GDM1 (cell line): Measurements from ENCODE around the gene ARHGEF10L.

Source experiments
- DNase-seq: peaks from one replicate; lab custom pipeline; 2025; lab: John Stamatoyannopoulos, UW

ARHGEF10L gene

GRCh38 chr1:17568014-17568900 lies 28.8 kb downstream of the ARHGEF10L start:
- no peak for DNase-seq

DNA sequence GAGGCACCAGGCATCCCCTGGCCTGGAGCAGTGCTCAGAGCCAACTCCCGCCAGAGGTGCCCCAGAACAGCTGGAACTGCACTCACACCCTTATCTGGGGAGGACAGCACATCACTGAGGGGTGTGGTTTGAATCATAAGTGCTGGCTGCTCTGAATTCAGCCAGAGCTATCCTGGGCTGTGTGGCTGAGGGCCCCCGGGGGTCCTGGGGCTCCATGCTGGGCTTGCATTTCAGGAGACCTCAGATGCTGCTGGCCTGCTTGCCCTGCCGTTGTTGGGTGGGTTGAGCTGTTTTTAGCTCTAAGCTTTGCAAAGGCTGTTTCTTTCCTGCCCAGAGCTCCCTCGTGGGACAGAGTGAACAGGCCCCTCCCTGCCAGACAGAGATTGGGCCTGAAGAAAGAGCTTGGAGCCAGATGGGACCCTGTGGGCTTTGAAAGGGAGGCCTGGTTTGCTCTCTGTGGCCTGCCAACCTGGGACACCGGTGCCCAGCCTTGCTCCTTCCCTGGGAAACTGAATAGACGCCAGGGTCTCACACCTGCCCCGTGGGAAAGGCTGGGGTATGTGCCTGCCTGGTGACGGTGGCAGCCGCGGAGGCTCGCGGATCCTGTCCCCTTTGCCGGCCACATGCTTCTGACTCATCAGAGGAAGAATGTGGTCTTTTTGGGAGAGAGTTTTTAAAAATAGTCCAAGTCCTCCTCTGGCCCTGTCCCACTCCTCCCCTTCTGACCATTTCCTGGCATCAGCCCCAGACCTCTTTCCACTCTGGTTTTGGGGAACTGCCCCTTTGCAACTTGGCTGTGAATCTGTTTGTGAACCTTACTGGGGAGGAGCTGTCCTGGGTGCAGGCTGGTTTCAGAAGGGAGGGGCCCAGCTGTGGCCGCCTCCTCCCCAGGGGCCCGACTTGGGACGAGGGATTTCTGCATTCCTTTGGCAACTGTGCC lies 30.0 kb downstream of the ARHGEF10L start:
- no peak for DNase-seq

DNA sequence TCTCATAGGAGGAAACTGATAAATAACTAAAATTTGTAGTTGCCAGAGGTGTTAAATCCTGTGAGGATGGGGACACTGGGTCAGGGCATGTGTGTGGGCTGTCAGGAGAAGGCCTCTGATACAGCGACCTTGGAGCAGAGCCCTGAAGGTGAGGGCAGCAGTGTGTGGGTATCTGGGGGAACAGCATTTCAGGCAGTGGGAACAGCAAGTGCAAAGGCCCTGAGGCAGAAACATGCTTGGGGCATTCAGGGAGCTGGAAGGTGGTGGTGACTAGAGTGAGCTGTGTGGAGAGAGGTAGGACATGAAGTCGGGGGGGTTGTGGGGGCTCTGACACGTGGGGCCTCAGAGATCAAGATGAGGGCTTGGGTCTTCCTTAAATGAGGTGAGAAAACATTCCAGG lies 30.7 kb downstream of the ARHGEF10L start:
- no peak for DNase-seq

GRCh38 chr1:17572264-17572985 lies 32.9 kb downstream of the ARHGEF10L start:
- DNase-seq: no peak

- DNase-seq: no peak
Measured at GRCh38 chr1:17573518-17574041, 34.1 kb downstream of the ARHGEF10L start.

- no peak for DNase-seq
Measured at GRCh38 chr1:17574516-17574915, 35.0 kb downstream of the ARHGEF10L start.

GRCh38 chr1:17575797-17576518 lies 36.5 kb downstream of the ARHGEF10L start:
- no peak for DNase-seq

DNA sequence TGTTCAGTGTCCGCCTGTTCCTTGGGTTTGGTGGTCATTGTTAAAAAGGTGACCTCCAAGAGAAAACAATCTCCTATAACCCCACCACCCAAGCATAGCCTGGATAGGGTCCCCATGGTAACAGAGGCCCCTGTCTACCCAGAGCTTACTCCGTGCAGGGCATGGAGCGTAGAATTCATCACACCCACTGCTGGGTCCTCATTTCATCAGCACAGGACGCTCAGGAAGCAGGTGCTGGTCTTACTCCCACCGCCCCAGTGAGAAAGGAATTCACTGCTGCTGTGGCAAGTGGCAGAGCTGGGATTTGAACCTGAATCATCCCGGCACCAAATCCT lies 37.0 kb downstream of the ARHGEF10L start:
- no peak for DNase-seq

GRCh38 chr1:17577907-17578297 lies 38.4 kb downstream of the ARHGEF10L start:
- DNase-seq: no peak

DNA sequence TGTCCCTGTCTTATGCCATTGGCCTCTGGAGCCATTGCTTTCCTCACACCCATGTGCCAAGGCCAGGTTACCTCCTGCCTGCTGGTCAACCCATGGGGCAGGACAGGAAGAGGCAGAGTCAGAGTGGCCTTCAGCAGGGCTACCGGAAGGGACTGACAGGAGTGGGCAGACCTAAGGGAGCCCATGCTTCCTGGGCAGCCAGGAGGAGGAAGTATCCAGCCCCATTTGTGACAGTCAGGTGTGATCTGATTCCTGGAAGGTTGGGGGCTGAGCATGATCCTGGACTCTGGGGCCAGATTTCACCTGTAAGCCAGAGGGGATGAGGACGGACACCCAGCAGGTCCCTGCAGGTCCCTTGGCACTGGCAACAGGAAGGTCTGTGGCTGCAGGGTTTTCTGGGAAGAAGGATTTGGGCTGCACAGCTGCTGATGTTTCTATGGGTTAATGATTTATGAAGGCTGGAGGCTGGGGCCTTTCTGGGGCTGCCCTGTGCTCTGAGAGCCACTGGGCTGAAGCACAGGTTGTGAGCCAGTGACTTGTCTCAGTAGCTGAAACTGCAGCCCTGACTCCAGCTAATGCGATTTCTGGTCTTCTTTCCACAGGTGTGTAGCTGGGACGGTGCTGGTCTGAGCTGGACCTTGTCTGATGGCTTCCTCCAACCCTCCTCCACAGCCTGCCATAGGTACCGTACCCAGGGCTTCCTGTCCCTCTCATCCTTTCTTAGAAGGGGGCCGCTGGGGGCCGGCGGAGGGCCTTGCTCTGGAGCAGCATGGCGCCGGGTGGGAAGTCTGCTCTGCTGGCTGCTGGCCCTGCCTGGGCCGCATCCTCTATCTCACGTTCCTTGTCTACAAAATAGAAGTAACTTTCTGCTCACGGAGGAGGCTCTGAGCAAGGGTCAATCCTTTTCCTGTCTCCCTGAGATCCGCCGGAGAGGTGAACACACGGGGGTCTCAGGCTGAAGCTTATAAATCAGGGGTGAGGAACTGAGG lies 40.7 kb downstream of the ARHGEF10L start:
- DNase-seq: no peak

- DNase-seq: no peak
Measured at GRCh38 chr1:17581389-17582123, 42.1 kb downstream of the ARHGEF10L start.

DNA sequence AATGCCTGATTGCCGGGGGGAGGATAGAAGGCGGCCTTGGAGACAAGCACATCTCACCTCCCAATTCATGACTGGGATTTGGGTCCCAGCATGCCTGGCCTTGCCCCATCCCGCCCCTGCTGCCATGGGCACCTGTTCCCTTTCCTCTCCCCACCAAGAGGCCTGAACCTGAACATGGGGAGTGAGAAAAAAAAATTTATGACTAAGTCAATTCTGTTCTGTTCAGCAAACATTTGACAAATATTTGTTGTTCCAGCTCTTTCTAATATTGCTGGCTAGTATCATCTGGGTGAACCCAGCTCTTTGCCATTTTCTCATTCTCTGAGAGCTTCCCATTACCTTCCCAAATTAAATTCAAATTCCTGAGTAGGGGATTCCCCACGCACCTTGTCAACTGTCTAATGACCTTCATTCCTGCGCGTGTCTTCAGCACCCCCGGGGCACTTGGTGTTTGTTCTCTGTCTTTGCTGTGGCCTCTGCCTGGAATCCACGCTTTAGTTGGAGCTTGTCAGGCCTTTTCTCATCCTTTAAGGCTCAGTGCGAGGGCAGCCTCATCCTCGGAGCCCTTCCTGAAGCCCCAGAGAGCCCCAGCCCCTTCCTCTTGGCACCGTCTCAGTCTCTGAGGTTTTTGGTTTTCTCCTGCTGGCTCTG lies 42.8 kb downstream of the ARHGEF10L start:
- DNase-seq: no peak

DNA sequence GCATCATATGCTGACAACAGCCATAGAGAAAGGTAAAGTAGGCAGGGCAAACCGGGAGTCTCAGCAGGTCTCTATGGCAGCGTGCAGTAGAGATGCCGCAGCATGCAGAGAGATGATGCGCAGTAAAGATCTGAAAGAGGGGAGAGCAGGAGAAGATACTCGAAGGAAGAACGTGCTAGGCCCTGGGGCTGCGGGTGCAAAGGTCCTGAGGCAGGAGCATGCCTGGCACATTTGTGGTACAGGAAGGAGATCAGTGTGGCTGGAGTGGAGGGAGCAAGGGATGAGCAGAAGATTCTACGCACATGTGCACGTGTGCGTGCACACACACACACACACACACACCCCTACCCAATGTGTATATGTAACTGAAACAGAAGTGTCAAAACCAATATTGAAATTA lies 45.0 kb downstream of the ARHGEF10L start:
- no peak for DNase-seq

GRCh38 chr1:17585266-17585987 lies 45.9 kb downstream of the ARHGEF10L start:
- no peak for DNase-seq

GRCh38 chr1:17586172-17586964 lies 46.9 kb downstream of the ARHGEF10L start:
- DNase-seq: no peak

DNA sequence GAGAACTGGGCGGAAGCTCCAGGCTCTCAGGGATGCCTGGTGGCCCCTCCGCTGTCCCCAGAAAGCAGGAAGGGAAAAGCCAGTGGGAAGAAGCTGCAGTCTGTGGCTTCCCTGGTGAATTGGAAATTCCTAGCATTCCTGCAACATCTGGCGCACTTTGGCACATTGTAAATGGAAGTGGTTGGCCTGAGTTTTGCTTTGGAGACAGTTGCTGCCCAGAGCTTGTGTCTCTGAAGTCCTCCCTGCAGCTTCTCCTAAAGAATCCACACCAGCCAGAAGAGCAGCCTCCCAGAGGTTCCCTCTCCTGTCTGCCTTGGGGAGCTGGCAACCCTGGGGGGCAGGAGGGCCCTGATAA lies 48.2 kb downstream of the ARHGEF10L start:
- no peak for DNase-seq

- no peak for DNase-seq
Measured at GRCh38 chr1:17588048-17588871, 48.8 kb downstream of the ARHGEF10L start.
